WTC11 (cell line): ENCODE data around the gene RABEP2. TPM values are rescaled to one million over a fixed set of nuclear protein-coding genes. Genes with fewer than 3 reads are reported as not detected.

Experiments
- ATAC-seq: fragments of 200-7000 bp; cut with Tn5 transposase; 2 replicates; pipeline ENCODE4 v1.10.0; 2021; ENCODE audit warnings: mild to moderate bottlenecking, moderate library complexity
- CTCF ChIA-PET: fragments of 300-600 bp; sonication (Branson Sonifier 250); formaldehyde crosslinking; loops from one replicate; lab custom pipeline; 2021; ENCODE audit warnings: antibody characterized with exemption; lab: Charles Lee
- POLR2A ChIA-PET: fragments of 350-600 bp; sonication (Branson Sonifier 250); formaldehyde crosslinking; loops from one replicate; lab custom pipeline; 2021; ENCODE audit warnings: antibody characterized with exemption; lab: Charles Lee
- DNase-seq: peaks from one replicate; pipeline ENCODE4 v3.0.0; 2021; ENCODE audit warnings: low spot score
- H3K27ac Mint-ChIP-seq: 2 replicates; pipeline ENCODE4 v1.8.0; 2021; ENCODE audit warnings: mixed read lengths
- H3K27me3 Mint-ChIP-seq: 2 replicates; pipeline ENCODE4 v1.8.0; 2021; ENCODE audit warnings: low read depth, mild to moderate bottlenecking, moderate library complexity, mixed read lengths
- H3K36me3 Mint-ChIP-seq: 2 replicates; pipeline ENCODE4 v1.8.0; 2021; ENCODE audit warnings: mixed read lengths
- H3K4me1 Mint-ChIP-seq: 2 replicates; pipeline ENCODE4 v1.8.0; 2022; ENCODE audit warnings: mixed read lengths
- H3K4me3 Mint-ChIP-seq: 2 replicates; pipeline ENCODE4 v1.8.0; 2021; ENCODE audit warnings: mild to moderate bottlenecking, moderate library complexity, mixed read lengths
- H3K9me3 Mint-ChIP-seq: 2 replicates; pipeline ENCODE4 v1.8.0; 2021; ENCODE audit warnings: mixed read lengths
- EMX1 ChIP-seq: fragments of 250-450 bp; sonication (Bioruptor Pico); IDR thresholded peaks from 2 replicates; pipeline ENCODE4 v1.8.0; 2021; ENCODE audit warnings: mild to moderate bottlenecking
- FOXP1 ChIP-seq: sonication (generic); formaldehyde crosslinking; IDR thresholded peaks from 2 replicates; pipeline ENCODE4 v1.8.0; 2022; ENCODE audit warnings: missing genetic modification reagents, mild to moderate bottlenecking, moderate library complexity, borderline replicate concordance
- GABPB1 ChIP-seq: sonication (generic); formaldehyde crosslinking; IDR thresholded peaks from 2 replicates; pipeline ENCODE4 v1.8.1; 2023; ENCODE audit warnings: mild to moderate bottlenecking, missing genetic modification reagents
- PRDM15 ChIP-seq: sonication (generic); formaldehyde crosslinking; IDR thresholded peaks from 2 replicates; pipeline ENCODE4 v1.8.0; 2022; ENCODE audit warnings: missing genetic modification reagents
- TP53 ChIP-seq: sonication (generic); formaldehyde crosslinking; IDR thresholded peaks from 2 replicates; pipeline ENCODE4 v1.8.1; 2023; ENCODE audit warnings: mild to moderate bottlenecking, missing genetic modification reagents
- ZNF396 ChIP-seq: fragments of 250-450 bp; sonication (Bioruptor Pico); IDR thresholded peaks from 2 replicates; pipeline ENCODE4 v1.8.0; 2021; ENCODE audit warnings: mild to moderate bottlenecking, moderate library complexity, borderline replicate concordance
- ZSCAN18 ChIP-seq: fragments of 250-450 bp; sonication (Bioruptor Pico); IDR thresholded peaks from 2 replicates; pipeline ENCODE4 v2.1.2; 2022; ENCODE audit warnings: mild to moderate bottlenecking, moderate library complexity
- total RNA-seq: library from RNA; stranded (reverse); gene quantifications from 3 replicates; pipeline ENCODE4 v1.2.3, GENCODE V29; 2021
- TF ChIP-seq, protein P1 (sequence below): fragments of 250-450 bp; sonication (Bioruptor Pico); IDR thresholded peaks from 2 replicates; pipeline ENCODE4 v1.8.0; 2021; ENCODE audit warnings: mild to moderate bottlenecking
- TF ChIP-seq, protein P2 (sequence below): sonication (generic); formaldehyde crosslinking; IDR thresholded peaks from 2 replicates; pipeline ENCODE4 v1.8.0; 2022; ENCODE audit warnings: mild to moderate bottlenecking, missing genetic modification reagents
- TF ChIP-seq, protein P3 (sequence below): fragments of 250-450 bp; sonication (Bioruptor Pico); IDR thresholded peaks from 2 replicates; pipeline ENCODE4 v1.9.0; 2021; ENCODE audit warnings: moderate library complexity, mild to moderate bottlenecking, inconsistent platforms, borderline replicate concordance

RABEP2 gene
- total RNA-seq, 1 experiment from 2014 or later, result 24.0 TPM

DNA sequence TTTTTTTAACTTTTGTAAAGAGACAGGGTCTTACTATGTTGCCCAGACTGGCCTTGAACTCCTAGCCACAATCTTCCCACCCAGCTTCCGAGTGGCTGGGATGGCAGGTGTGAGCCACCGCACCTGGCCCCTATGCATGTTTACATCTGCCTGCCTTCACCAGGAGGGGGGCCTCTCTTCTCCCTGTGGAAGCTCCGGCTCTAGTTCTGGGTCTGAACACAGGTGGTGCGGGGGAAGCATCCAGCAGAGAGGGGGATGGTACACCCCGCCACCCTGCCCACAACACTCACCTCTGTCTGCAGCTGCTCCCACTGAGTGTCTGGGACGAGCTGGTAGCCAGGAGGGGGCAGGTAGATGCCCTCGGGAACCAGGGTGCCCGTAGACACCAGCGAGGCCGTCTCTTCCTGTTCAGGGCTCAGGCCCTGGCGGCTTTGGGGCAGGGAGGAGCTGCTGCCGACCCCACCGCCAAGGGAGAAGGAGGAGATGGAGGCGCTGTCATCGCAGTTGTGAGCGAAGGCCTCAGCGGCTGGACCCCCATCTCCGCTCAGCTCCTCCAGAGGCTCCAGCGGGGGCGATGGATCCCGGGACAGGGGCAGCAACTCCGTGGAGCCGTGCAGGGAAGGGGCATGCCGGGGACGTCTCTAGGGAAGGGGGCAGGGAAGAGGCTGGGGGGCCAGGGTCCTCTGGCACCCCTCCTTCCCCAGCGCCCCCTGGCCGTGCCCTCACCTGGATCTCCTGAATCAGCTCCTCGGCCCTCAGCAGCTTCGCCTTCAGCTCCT, 10.9 kb downstream of the RABEP2 start (continued):
- TF ChIP-seq PRDM15, result no peak
- TF ChIP-seq ZNF396, result no peak
- no peak for TF ChIP-seq GABPB1 (CRISPR knock-in tag)

- Mint-ChIP-seq H3K27me3 (no peaks in the 10 kb centered on the region), H3K36me3 (peaks cover 16% of the 10 kb centered on the region), H3K4me1 (no peaks in the 10 kb centered on the region), H3K27ac (no peak overlapping the region), H3K9me3 (no peaks in the 10 kb centered on the region), H3K4me3 (no peak overlapping the region)
- ATAC-seq (no peak), DNase-seq (no peak)
- ChIA-PET POLR2A (no interaction called here), CTCF (interaction anchor here (1.0 to 1.1 kb wide), 3 partner anchors 11 to 39 kb away, joined by 4 read pairs; no protein-coding TSS in a partner anchor)
- TF ChIP-seq, protein P1, sequence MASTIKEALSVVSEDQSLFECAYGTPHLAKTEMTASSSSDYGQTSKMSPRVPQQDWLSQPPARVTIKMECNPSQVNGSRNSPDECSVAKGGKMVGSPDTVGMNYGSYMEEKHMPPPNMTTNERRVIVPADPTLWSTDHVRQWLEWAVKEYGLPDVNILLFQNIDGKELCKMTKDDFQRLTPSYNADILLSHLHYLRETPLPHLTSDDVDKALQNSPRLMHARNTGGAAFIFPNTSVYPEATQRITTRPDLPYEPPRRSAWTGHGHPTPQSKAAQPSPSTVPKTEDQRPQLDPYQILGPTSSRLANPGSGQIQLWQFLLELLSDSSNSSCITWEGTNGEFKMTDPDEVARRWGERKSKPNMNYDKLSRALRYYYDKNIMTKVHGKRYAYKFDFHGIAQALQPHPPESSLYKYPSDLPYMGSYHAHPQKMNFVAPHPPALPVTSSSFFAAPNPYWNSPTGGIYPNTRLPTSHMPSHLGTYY (CRISPR knock-in tag), result no peak
- TF ChIP-seq PRDM15 (no peak), FOXP1 (CRISPR knock-in tag) (no peak), EMX1 (CRISPR knock-in tag) (no peak), TP53 (CRISPR knock-in tag) (no peak)
Observed at GRCh38 chr16:28912558-28912957, 12.5 kb downstream of the RABEP2 start.

DNA sequence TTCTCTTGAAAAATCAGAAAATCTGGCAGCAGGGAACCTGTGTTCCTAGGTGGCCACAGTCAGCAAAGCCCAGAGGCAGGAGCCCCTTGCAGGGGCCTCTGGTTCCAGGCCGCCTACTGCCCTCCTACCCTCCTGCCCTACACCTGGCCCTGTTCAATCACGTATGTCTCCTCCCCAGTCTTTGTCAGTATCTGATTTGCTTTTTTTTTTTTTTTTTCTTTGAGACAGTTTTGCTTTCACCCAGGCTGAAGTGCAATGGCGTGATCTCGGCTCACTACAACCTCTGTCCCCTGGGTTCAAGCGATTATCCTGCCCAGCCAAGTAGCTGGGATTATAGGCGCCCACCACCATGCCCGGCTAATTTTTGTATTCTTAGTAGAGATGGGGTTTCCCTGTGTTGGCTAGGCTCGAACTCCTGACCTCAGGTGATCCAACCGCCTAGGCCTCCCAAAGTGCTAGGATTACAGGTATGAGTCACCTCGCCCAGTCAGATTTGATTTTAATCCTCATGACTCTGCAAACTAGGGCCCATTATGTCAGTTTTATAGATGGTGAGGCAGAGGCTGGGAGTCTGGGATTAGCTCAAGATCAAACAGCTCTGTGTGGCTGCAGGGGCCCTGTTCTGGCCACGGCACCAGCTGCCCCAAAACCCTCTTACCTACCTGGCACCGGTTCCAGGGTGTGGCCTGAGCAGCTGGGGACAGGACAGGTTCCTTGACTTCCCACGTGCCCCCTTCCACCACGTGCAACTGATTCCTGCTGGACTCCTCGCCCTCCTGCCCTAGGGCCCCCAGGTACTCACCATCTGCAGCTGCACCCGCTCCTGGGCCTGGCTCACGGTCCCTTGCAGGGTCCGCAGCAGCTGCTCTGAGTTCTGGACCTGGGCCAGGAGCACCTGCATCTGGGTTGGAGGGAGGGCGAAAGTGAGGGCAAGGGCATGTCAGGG, 14.7 kb downstream of the RABEP2 start:
- no peak for TF ChIP-seq ZSCAN18 (CRISPR knock-in tag)
- TF ChIP-seq, protein P2, sequence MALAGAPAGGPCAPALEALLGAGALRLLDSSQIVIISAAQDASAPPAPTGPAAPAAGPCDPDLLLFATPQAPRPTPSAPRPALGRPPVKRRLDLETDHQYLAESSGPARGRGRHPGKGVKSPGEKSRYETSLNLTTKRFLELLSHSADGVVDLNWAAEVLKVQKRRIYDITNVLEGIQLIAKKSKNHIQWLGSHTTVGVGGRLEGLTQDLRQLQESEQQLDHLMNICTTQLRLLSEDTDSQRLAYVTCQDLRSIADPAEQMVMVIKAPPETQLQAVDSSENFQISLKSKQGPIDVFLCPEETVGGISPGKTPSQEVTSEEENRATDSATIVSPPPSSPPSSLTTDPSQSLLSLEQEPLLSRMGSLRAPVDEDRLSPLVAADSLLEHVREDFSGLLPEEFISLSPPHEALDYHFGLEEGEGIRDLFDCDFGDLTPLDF (CRISPR knock-in tag), result no peak
- TF ChIP-seq, protein P3, sequence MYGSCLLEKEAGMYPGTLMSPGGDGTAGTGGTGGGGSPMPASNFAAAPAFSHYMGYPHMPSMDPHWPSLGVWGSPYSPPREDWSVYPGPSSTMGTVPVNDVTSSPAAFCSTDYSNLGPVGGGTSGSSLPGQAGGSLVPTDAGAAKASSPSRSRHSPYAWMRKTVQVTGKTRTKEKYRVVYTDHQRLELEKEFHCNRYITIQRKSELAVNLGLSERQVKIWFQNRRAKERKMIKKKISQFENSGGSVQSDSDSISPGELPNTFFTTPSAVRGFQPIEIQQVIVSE (CRISPR knock-in tag), result no peak
- TF ChIP-seq GABPB1 (CRISPR knock-in tag), result no peak
- TF ChIP-seq, all 79 proteins: peak for 0
- DNase-seq, result no peak
- H3K4me3 Mint-ChIP-seq, result no peak overlapping the region
- no peaks in the 10 kb centered on the region for H3K9me3 Mint-ChIP-seq
- no peaks in the 10 kb centered on the region for H3K27me3 Mint-ChIP-seq
- ChIA-PET POLR2A (no interaction called here), CTCF (no interaction called here)
- H3K4me1 Mint-ChIP-seq, result no peaks in the 10 kb centered on the region
- H3K27ac Mint-ChIP-seq, result no peak overlapping the region
- ATAC-seq, result no peak
- H3K36me3 Mint-ChIP-seq, result peaks cover 9% of the 10 kb centered on the region
